ENCODE data around the gene SLC22A6.

The SLC22A6 gene

GRCh38 chr11:63010934-63011439, 26.2 kb upstream of the SLC22A6 start:
- no peaks in the 10 kb centered on the region for H3K9me3 ChIP-seq (ENCODE audit: low read length)
- no peaks in the 10 kb centered on the region for H3F3A ChIP-seq (ENCODE audit: insufficient read depth, low read length)
- H3K36me3 ChIP-seq (ENCODE audit: insufficient read depth, low read length): no peaks in the 10 kb centered on the region
- no peaks in the 10 kb centered on the region for H3K9me2 ChIP-seq (ENCODE audit: low read depth, low read length)
- H3K4me2 ChIP-seq (ENCODE audit: low read length): no peak overlapping the region
- H3K27me3 ChIP-seq (ENCODE audit: insufficient read depth, low read length): peaks cover 5% of the 10 kb centered on the region; the same call in 1 of the 2 replicates
- no peak for TF ChIP-seq CTCF (IDR thresholded peaks at IDR 0.05; ENCODE audit: low read length)
- no peak for TF ChIP-seq EZH2 (IDR thresholded peaks at IDR 0.05; ENCODE audit: borderline replicate concordance, low read length)
- no peaks in the 10 kb centered on the region for H3K4me1 ChIP-seq (ENCODE audit: insufficient read depth, low read length, severe bottlenecking)
- no peak overlapping the region for H3K27ac ChIP-seq (ENCODE audit: low read depth, low read length, poor library complexity, severe bottlenecking)
- H3K79me2 ChIP-seq (ENCODE audit: insufficient read depth, low read length): no peaks in the 10 kb centered on the region
- H2AFZ ChIP-seq (ENCODE audit: low read length): no peak overlapping the region
- no peak overlapping the region for H3K9ac ChIP-seq (ENCODE audit: low read length)
- H4K20me1 ChIP-seq (ENCODE audit: insufficient read depth, low read length): no peaks in the 10 kb centered on the region
- no peak overlapping the region for H3K4me3 ChIP-seq (ENCODE audit: low read depth, low read length, poor library complexity, severe bottlenecking)

GRCh38 chr11:63007920-63008319, 23.2 kb upstream of the SLC22A6 start:
- H3K4me2 ChIP-seq (ENCODE audit: low read length): no peak overlapping the region
- no peak overlapping the region for H3K27ac ChIP-seq (ENCODE audit: low read depth, low read length, poor library complexity, severe bottlenecking)
- TF ChIP-seq EZH2 (IDR thresholded peaks at IDR 0.05; ENCODE audit: borderline replicate concordance, low read length) (no peak), CTCF (IDR thresholded peaks at IDR 0.05; ENCODE audit: low read length) (no peak)
- H2AFZ ChIP-seq (ENCODE audit: low read length): no peak overlapping the region
- H3K9ac ChIP-seq (ENCODE audit: low read length): no peak overlapping the region
- H3K9me3 ChIP-seq (ENCODE audit: low read length): no peaks in the 10 kb centered on the region
- H3K27me3 ChIP-seq (ENCODE audit: insufficient read depth, low read length): peaks cover 5% of the 10 kb centered on the region; the same call in 1 of the 2 replicates
- H3K9me2 ChIP-seq (ENCODE audit: low read depth, low read length): no peaks in the 10 kb centered on the region
- H3K36me3 ChIP-seq (ENCODE audit: insufficient read depth, low read length): no peaks in the 10 kb centered on the region
- no peaks in the 10 kb centered on the region for H3F3A ChIP-seq (ENCODE audit: insufficient read depth, low read length)
- no peak overlapping the region for H3K4me3 ChIP-seq (ENCODE audit: low read depth, low read length, poor library complexity, severe bottlenecking)
- H3K79me2 ChIP-seq (ENCODE audit: insufficient read depth, low read length): no peaks in the 10 kb centered on the region
- no peaks in the 10 kb centered on the region for H3K4me1 ChIP-seq (ENCODE audit: insufficient read depth, low read length, severe bottlenecking)
- H4K20me1 ChIP-seq (ENCODE audit: insufficient read depth, low read length): no peaks in the 10 kb centered on the region

GRCh38 chr11:63001456-63001855, 16.7 kb upstream of the SLC22A6 start:
- Histone ChIP-seq H3K4me2 (ENCODE audit: low read length) (no peak overlapping the region), H2AFZ (ENCODE audit: low read length) (no peak overlapping the region), H3K9me3 (ENCODE audit: low read length) (no peaks in the 10 kb centered on the region), H3K27me3 (ENCODE audit: insufficient read depth, low read length) (no peaks in the 10 kb centered on the region), H3K4me1 (ENCODE audit: insufficient read depth, low read length, severe bottlenecking) (no peaks in the 10 kb centered on the region), H3K9me2 (ENCODE audit: low read depth, low read length) (no peaks in the 10 kb centered on the region), H3K27ac (ENCODE audit: low read depth, low read length, poor library complexity, severe bottlenecking) (no peak overlapping the region), H3K79me2 (ENCODE audit: insufficient read depth, low read length) (no peaks in the 10 kb centered on the region), H3K9ac (ENCODE audit: low read length) (no peak overlapping the region), H4K20me1 (ENCODE audit: insufficient read depth, low read length) (no peaks in the 10 kb centered on the region), H3F3A (ENCODE audit: insufficient read depth, low read length) (no peaks in the 10 kb centered on the region), H3K4me3 (ENCODE audit: low read depth, low read length, poor library complexity, severe bottlenecking) (no peak overlapping the region), H3K36me3 (ENCODE audit: insufficient read depth, low read length) (no peaks in the 10 kb centered on the region)
- TF ChIP-seq EZH2 (IDR thresholded peaks at IDR 0.05; ENCODE audit: borderline replicate concordance, low read length): no peak
- TF ChIP-seq CTCF (IDR thresholded peaks at IDR 0.05; ENCODE audit: low read length): no peak

Measured in OCI-LY1 (cell line).